Mesothelial cell of epicardium (in vitro differentiated cells): ENCODE results near the gene FDX2. TPM values are rescaled to one million over a fixed set of nuclear protein-coding genes. Genes with fewer than 3 reads are reported as not detected.

ENCODE experiments used
- DNase-seq, 2 experiments: peaks; one replicate each; pipeline ENCODE4 v3.0.0; 2021; ENCODE audit warnings: low spot score in 2 of 2; ENCODE audit not compliant: unreplicated experiment in 2 of 2
- H3K27ac Mint-ChIP-seq: 2 replicates; pipeline ENCODE4 v1.8.0; 2021; ENCODE audit warnings: mixed read lengths
- H3K27me3 Mint-ChIP-seq: 2 replicates; pipeline ENCODE4 v1.8.0; 2021; ENCODE audit warnings: low read depth, mixed read lengths
- H3K36me3 Mint-ChIP-seq: 2 replicates; pipeline ENCODE4 v1.8.0; 2021; ENCODE audit warnings: mixed read lengths
- H3K4me1 Mint-ChIP-seq: 2 replicates; pipeline ENCODE4 v1.8.0; 2021; ENCODE audit warnings: mixed read lengths
- H3K4me3 Mint-ChIP-seq: 2 replicates; pipeline ENCODE4 v1.8.0; 2021; ENCODE audit warnings: mild to moderate bottlenecking, moderate library complexity, mixed read lengths
- H3K9me3 Mint-ChIP-seq: 2 replicates; pipeline ENCODE4 v1.8.0; 2021; ENCODE audit warnings: mixed read lengths
- CTCF ChIP-seq: fragments of 200-600 bp; sonication (generic); IDR thresholded peaks from one replicate; pipeline ENCODE4 v1.5.0; 2021; ENCODE audit warnings: antibody characterized with exemption; ENCODE audit not compliant: unreplicated experiment
- total RNA-seq: library from RNA; stranded (reverse); gene quantifications from 3 replicates; pipeline ENCODE4 v1.2.1, GENCODE V29; 2021

The FDX2 gene
- total RNA-seq, 1 donor from 2014 or later: 18.6 TPM

GRCh38 chr19:10317045-10317856 lies 1.4 kb upstream of the FDX2 start:
- DNase-seq: no peak

GRCh38 chr19:10316229-10317044 lies 622 bp upstream of the FDX2 start:
- DNase-seq: no peak
- H3K9me3 Mint-ChIP-seq: no peaks in the 10 kb centered on the region
- peaks cover 14% of the 10 kb centered on the region for H3K36me3 Mint-ChIP-seq
- no peaks in the 10 kb centered on the region for H3K27me3 Mint-ChIP-seq
- H3K27ac Mint-ChIP-seq: peak overlapping the region; percentile 84
- TF ChIP-seq CTCF: no peak
- H3K4me1 Mint-ChIP-seq: peaks cover 15% of the 10 kb centered on the region
- peak overlapping the region; percentile 88 for H3K4me3 Mint-ChIP-seq

More at GRCh38 chr19:10317045-10317856, 1.4 kb upstream of the FDX2 start:
- H3K27me3 Mint-ChIP-seq: no peaks in the 10 kb centered on the region
- peaks cover 20% of the 10 kb centered on the region for H3K36me3 Mint-ChIP-seq
- H3K27ac Mint-ChIP-seq: peak overlapping the region; percentile 34
- H3K4me1 Mint-ChIP-seq: peaks cover 15% of the 10 kb centered on the region
- no peak for TF ChIP-seq CTCF
- no peaks in the 10 kb centered on the region for H3K9me3 Mint-ChIP-seq
- peak overlapping the region; percentile 8 for H3K4me3 Mint-ChIP-seq

GRCh38 chr19:10309423-10309822 lies 6.4 kb downstream of the FDX2 start, which contains the start of gene ZGLP1:
Gene ZGLP1 (minus strand): TSS chr19:10309815.
- Mint-ChIP-seq H3K4me1 (peaks cover 3% of the 10 kb centered on the region), H3K9me3 (no peaks in the 10 kb centered on the region), H3K36me3 (peaks cover 5% of the 10 kb centered on the region), H3K27me3 (no peaks in the 10 kb centered on the region), H3K27ac (no peak within 1 kb of the TSS), H3K4me3 (no peak within 1 kb of the TSS)
- TF ChIP-seq CTCF: no peak
- DNase-seq: no peak

- no peak for TF ChIP-seq CTCF
- no peak for DNase-seq
- Mint-ChIP-seq H3K36me3 (peaks cover 4% of the 10 kb centered on the region), H3K27me3 (peaks cover 12% of the 10 kb centered on the region), H3K9me3 (no peaks in the 10 kb centered on the region), H3K4me1 (no peaks in the 10 kb centered on the region), H3K4me3 (no peak overlapping the region), H3K27ac (no peak overlapping the region)
Measured at GRCh38 chr19:10306327-10306726, 9.5 kb downstream of the FDX2 start.

- H3K4me1 Mint-ChIP-seq: no peaks in the 10 kb centered on the region
- no peak for TF ChIP-seq CTCF
- no peak for DNase-seq
- peaks cover 4% of the 10 kb centered on the region for H3K36me3 Mint-ChIP-seq
- peaks cover 14% of the 10 kb centered on the region for H3K27me3 Mint-ChIP-seq
- H3K27ac Mint-ChIP-seq: no peak overlapping the region
- H3K4me3 Mint-ChIP-seq: no peak overlapping the region
- no peaks in the 10 kb centered on the region for H3K9me3 Mint-ChIP-seq
Measured at GRCh38 chr19:10305139-10305806, 10.5 kb downstream of the FDX2 start.
